ENCODE results near the gene PIAS3. TPM values are rescaled to one million over a fixed set of nuclear protein-coding genes. Genes with fewer than 3 reads are reported as not detected.

PIAS3 gene
- total and polyA plus RNA-seq, 2 donors (not counting 3 experiments of a cell fraction or from before 2014, with no cell fraction given): 50.1 to 71.8 TPM

GRCh38 chr1:145897969-145898368, 39.1 kb upstream of the PIAS3 start:
- intact Hi-C loops (cut with micrococcal nuclease): no loop called here
- POLR2A ChIA-PET: no interaction called here

More at GRCh38 chr1:145897969-145898368, 39.1 kb upstream of the PIAS3 start:
- H3K4me1 ChIP-seq (ENCODE audit: control insufficient read depth, extremely low read depth, insufficient read depth, low read length): peaks cover 8% of the 10 kb centered on the region
- TF ChIP-seq, protein P1, sequence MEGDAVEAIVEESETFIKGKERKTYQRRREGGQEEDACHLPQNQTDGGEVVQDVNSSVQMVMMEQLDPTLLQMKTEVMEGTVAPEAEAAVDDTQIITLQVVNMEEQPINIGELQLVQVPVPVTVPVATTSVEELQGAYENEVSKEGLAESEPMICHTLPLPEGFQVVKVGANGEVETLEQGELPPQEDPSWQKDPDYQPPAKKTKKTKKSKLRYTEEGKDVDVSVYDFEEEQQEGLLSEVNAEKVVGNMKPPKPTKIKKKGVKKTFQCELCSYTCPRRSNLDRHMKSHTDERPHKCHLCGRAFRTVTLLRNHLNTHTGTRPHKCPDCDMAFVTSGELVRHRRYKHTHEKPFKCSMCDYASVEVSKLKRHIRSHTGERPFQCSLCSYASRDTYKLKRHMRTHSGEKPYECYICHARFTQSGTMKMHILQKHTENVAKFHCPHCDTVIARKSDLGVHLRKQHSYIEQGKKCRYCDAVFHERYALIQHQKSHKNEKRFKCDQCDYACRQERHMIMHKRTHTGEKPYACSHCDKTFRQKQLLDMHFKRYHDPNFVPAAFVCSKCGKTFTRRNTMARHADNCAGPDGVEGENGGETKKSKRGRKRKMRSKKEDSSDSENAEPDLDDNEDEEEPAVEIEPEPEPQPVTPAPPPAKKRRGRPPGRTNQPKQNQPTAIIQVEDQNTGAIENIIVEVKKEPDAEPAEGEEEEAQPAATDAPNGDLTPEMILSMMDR (IDR thresholded peaks at IDR 0.05; ENCODE audit: extremely low read depth in 1 of 2, insufficient read depth in 1 of 2, low read depth in 1 of 2, low read length in 2 of 2): no peak
- no peak for TF ChIP-seq EZH2 (IDR thresholded peaks at IDR 0.05; ENCODE audit: borderline replicate concordance, low read depth, low read length, severe bottlenecking)
- no peak for TF ChIP-seq GATA2 (IDR thresholded peaks at IDR 0.05; ENCODE audit: insufficient read depth, insufficient read length, low read depth, low read length)
- no peak for TF ChIP-seq FOS (IDR thresholded peaks at IDR 0.05; ENCODE audit: borderline replicate concordance, insufficient read depth, low read length)
- no peak for TF ChIP-seq JUN (IDR thresholded peaks at IDR 0.05; ENCODE audit: borderline replicate concordance, insufficient read depth, insufficient read length, low read depth)
- no peak for TF ChIP-seq POLR2A (IDR thresholded peaks at IDR 0.05; ENCODE audit: low read depth, low read length)
- TF ChIP-seq, protein P2, sequence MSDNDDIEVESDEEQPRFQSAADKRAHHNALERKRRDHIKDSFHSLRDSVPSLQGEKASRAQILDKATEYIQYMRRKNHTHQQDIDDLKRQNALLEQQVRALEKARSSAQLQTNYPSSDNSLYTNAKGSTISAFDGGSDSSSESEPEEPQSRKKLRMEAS (IDR thresholded peaks at IDR 0.05; ENCODE audit: insufficient read depth, insufficient read length): no peak
- H3K9me3 ChIP-seq (replicated peaks; ENCODE audit: control insufficient read depth, insufficient read depth, low read length): no peaks in the 10 kb centered on the region
- H3K4me3 ChIP-seq (replicated peaks in 1 of 3; ENCODE audit: insufficient read depth in 1 of 3, low read depth in 1 of 3, low read length in 3 of 3): no peak overlapping the region
- no peak overlapping the region for H3K27ac ChIP-seq (ENCODE audit: insufficient read depth, low read depth, low read length)
- H4K20me1 ChIP-seq (replicated peaks; ENCODE audit: control insufficient read depth, extremely low read depth, insufficient read depth, low read length): no peaks in the 10 kb centered on the region
- dilution Hi-C loops (cut with MboI; ENCODE audit: extremely low pct_ligation_motif_present, low sequenced_read_pairs): no loop called here
- H3K79me2 ChIP-seq (ENCODE audit: control insufficient read depth, insufficient read depth, low read length): no peaks in the 10 kb centered on the region
- no TSS peak for BruUV-seq (replicated peaks)
- H3K36me3 ChIP-seq (ENCODE audit: control insufficient read depth in 2 of 2, extremely low read depth in 1 of 2, insufficient read depth in 2 of 2, low read length in 2 of 2): peaks cover 4 to 6% of the 10 kb centered on the region in 2 experiments
- FAIRE-seq: no peak
- H3K9ac ChIP-seq (replicated peaks; ENCODE audit: extremely low read depth, insufficient read depth, low read length): no peak overlapping the region
- CTCF ChIA-PET: no interaction called here
- H3K27me3 ChIP-seq (ENCODE audit: control insufficient read depth in 2 of 2, insufficient read depth in 2 of 2, low read length in 2 of 2): no peaks in the 10 kb centered on the region
- H2AFZ ChIP-seq (ENCODE audit: low read depth, low read length): no peak overlapping the region
- DNase-seq (ENCODE audit: low read depth, low spot score): no peak
- H3K9me1 ChIP-seq (replicated peaks; ENCODE audit: control insufficient read depth, extremely low read depth, insufficient read depth, low read length): no peaks in the 10 kb centered on the region
- no peak overlapping the region for H3K4me2 ChIP-seq (ENCODE audit: insufficient read depth, low read length)
